Activated CD4-positive, CD25-positive, alpha-beta regulatory T cell treated with anti-CD3 and anti-CD28 coated beads, Interleukin-2, amount 50 U/mL, for 72 hours (primary cell): ENCODE measurements around the gene RNU2-63P.
"Not testable (repeated sequence)": the region's sequence is repeated elsewhere in the genome, so short reads cannot be mapped to it uniquely, and the experiment has no call there.

Experiments used
- DNase-seq: peaks from one replicate; pipeline ENCODE4 v3.0.0; 2021

The RNU2-63P gene

DNA sequence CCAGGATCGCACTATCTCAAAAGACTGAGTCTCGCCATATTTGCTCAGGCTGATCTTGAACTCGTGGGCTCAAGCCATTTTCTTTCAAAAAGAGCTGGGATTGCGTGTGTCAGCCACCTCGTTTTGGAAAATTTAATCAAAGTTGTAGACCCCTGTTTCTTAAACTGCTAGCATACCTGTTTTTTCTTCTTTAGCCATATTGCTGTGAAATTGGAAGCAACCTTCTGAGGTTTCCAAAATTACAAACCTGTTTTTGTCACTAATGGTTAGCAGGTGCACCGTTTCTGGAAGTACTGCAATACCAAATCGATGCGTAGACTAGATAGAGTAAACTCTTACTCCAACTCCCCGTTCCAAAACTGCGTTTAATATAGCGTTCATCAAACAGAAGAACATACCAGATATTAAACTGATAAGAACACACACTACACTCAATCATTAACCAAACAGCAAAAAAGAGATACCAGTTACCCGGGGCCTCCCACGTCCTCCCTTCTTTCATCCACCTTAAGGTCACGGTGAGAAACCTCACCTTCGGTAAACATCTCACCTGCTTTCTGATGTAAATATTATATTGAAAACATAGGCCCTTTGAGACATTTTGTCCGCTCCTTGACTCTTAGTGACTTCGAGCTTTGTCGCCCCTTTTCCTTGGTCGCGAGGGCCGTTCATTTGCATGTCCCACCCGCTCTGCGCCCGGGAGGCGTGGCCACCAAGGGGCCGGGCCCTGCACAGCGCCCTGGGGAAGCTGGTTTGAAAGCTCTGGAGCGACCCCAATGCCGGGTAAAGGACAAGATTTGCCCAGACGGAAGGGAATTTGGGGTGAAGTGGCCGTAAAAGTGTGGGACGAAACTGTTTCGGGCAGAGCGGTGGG lies at the start of gene RNU2-63P:
Gene RNU2-63P (minus strand): TSS at position 462 of the 874 bp plus-strand sequence.
- peak; percentile 82 for DNase-seq

GRCh38 chr2:88061295-88061694 lies 44.9 kb upstream of the RNU2-63P start:
- DNase-seq: no peak

DNA sequence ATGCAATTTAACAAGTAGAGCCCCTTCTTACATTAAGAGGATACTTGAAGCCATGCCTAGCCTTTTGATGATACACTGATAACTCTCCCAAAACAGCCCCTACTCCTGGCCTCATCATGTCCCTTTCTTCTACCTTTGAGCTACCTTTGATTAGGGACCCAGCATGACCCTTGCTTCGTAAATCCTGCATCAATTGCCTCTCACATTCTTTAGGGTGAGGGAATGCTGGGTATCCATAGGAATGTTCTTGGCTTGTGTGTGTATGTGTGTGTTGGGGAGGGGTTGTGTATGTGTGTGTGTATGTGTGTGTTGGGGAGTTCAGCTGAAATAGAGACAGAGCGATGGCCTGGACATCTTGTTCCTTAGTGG lies 44.5 kb upstream of the RNU2-63P start:
- DNase-seq: no peak

DNA sequence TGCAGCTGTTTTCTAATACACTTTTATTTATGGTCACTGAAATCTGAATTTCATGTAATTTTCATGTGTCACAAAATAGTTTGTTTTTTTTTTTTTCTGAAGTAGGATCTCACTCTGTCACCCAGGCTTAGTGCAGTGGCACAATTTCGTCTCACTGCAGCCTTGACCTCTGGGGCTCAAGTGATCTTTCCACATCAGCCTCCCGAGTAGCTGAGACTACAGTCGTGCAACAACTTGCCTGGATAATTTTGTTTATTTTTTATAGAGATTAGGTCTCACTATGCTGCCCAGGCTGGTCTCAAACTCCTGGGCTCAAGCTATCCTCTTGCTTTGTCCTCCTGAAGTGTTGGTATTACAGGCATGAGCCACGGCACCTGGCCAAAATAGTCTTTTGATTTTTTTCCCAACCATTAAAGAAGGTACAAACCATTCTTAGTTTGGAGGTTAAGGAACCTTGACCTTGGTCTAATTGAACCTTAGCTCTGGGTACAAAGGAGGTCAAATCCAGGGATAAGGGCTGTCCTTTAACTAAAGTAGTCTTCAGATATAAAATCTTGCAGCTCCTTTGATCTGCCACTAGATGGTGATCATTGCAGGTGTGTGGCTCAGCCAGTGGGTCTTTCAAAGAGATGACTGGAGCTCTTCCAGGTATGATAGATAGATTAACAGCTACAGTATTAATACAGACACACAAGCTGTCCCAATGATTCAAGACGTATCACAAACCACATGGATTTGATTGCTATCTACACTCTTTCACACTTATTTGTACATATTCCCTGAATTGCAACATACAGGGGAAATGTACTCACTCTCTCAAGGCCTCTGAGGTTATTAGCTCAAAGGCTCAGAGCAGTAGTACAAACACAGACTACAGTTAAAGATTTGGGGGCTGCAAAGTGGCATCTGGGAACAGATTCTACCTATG lies 43.9 kb upstream of the RNU2-63P start:
- DNase-seq: no peak

DNA sequence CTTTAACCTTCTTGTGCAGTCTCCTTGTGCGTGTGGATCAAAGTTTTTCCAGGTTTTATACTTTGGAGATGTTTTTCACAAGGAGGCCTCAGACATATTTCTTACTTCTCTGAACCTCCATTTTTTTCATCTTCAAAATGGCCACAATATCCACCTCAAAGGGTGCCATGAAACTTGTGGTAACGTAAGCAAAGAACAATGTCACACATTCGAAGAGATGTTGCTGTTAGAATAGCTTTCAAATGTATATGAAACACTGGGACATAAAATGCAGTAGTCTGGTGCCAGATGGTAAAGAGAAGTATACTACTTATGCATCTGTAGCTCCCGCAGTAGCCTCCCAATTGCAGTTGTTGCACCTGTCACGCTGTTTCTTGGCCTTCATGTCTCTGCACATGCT lies 41.8 kb upstream of the RNU2-63P start:
- no peak for DNase-seq

DNA sequence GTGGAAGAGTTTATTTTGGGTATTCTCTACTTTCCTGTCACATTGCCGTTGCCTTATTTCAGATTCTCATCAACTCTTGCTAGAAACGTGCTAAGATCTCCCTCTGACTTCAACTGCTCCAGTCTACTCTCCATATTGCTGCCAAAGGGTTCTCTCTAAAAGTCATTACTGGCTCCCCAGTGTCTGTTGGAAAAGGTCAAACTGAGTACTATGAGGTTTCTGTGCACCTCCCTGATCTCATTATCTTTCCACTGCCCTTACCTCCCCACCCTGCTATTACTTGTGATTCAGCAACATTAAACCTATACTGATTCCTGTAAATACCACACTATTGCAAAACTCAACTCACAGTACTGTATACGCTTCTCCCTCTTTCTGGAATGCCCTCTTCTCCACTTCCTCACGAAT lies 41.1 kb upstream of the RNU2-63P start:
- DNase-seq: no peak

DNA sequence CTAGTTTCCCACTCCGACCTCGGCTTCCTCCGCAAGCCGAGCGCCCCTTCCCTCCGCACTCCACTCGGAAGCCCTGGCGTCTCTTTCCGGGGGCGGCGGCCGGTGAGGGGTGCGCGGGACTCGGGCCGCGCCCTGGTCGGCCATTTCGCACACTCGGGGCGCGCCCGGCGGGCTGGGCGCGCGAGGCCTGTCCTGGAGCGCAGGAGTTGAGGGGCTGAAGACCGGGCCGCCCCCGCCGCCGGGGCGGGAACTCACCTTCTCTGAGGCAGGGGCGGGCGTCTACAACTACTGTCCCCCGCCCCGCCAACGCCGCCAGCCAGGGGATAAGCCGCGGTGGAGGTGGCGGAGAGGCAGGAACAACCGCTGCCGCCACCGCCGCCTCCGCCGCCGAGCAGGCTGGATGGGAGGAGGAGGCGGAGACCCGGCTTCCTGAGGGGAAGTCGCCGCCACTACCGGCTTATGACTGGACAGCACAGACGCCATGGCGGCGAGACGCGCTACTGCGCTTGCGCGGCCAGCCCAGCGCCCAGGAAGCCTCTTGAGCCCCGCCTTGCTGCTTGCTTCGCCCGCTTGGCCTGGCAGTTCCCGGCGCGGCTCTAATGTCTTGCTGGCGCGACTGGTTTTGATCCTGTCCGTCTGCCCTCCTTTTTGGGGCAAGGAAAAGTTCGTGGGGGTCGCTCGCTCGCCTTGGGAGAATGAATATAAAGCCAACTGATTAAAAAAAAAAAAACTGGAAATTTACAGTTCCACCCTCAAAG lies 39.2 kb upstream of the RNU2-63P start, which contains the start of gene KRCC1:
Gene KRCC1 (minus strand): TSS at position 413 of the 758 bp plus-strand sequence. CDS start 27,220 bp downstream, outside the sequence.
- peak; percentile 92 for DNase-seq

DNA sequence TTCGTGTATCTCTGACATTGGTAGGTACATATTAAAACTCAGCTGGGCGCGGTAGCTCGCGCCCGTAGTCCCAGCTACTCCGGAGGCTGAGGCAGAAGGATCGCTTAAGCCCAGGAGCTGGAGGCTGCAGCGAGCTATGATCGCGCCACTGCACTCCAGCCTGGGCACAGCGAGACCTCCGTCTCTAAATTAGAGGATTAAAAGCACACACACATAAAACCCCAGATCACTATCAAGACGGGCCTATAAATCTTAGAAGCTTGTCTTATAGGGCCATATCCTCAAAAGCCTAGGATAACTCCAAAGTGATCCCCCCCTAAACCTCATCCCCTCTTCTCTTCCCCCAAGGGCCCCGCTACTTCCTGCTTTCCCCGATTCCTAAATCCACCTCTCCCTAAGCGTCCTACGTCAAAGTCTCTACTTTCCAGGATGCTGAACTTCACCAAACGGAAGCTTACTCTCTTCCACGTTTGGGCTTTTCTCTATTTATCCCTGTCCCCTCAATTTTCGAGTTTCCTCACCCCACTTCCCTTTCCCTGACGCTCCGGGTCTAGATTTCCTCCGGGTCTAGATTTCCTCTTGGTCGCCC lies 38.5 kb upstream of the RNU2-63P start:
- no peak for DNase-seq

GRCh38 chr2:88053934-88054781 lies 37.8 kb upstream of the RNU2-63P start:
- no peak for DNase-seq

- DNase-seq: no peak
Measured at GRCh38 chr2:88053296-88053695, 36.9 kb upstream of the RNU2-63P start.

DNA sequence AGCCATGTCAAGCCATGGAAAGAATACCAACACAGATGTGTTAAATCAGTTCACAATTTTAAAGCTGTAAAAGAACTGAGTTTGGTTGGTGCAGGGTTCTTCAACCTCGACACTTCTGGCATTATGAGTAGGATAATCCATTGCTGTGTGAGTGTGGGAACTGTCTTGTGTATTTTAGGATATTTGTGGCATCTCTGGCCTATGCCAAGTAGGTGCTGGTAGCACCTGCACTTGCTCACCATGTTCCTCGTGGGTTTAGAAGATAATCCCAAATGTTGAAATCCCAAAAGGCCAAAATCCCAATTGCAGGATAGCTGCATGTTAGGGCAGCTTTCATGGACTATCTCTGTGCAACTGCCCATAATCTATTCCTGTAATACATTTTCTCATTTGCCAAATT lies 35.4 kb upstream of the RNU2-63P start:
- DNase-seq: no peak

- DNase-seq: no peak
Measured at GRCh38 chr2:88049622-88050021, 33.3 kb upstream of the RNU2-63P start.

DNA sequence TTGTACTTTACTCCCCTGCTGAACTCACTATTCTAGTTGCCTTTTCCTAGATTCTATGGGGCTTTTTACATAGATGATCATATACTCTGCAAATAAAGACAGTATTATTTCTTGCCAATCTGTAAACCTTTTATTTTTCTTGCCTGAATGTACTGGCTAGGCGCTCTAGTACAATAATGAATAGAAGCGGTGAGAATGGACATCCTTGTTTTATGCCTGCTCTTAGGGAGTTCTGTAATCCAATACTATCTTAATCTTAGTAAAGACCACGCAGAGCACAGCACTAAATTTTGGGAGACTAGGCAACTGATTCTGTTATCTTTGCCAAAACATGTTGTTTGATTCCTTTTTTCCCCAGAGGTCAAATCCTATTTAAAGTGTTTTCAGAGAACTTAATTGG lies 32.2 kb upstream of the RNU2-63P start:
- no peak for DNase-seq

GRCh38 chr2:88045561-88045960 lies 29.2 kb upstream of the RNU2-63P start:
- not testable (repeated sequence) for DNase-seq

- no peak for DNase-seq
Measured at GRCh38 chr2:88042476-88042875, 26.1 kb upstream of the RNU2-63P start.

GRCh38 chr2:88038263-88039105 lies 22.1 kb upstream of the RNU2-63P start:
- no peak for DNase-seq

- no peak for DNase-seq
Measured at GRCh38 chr2:88036606-88037005, 20.3 kb upstream of the RNU2-63P start.

GRCh38 chr2:88036182-88036581 lies 19.8 kb upstream of the RNU2-63P start:
- DNase-seq: no peak

GRCh38 chr2:88032070-88032702 lies 15.8 kb upstream of the RNU2-63P start:
- no peak for DNase-seq

DNA sequence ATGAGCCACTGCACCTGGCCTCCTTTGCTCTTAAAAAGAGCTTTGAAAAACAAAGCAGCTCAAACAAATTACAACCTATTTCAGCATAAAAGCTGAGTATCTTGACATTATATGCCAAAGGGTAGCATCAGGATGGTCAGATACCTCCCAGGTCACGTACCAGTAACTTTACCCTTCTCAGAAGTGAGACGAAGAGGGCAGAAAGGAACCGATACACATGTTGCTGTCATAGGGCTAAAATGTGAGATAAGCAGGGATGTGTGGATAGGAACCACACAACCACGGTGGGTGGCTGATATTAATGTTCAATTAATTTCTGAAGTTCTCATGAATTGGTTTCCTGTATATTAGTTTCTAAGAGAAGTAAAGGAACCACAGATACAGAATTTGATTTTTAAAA lies 12.6 kb upstream of the RNU2-63P start:
- DNase-seq: no peak
